GM19463 (cell line): ENCODE results near the gene RPRD2.

Source experiments
- ATAC-seq: cut with Tn5 transposase; IDR thresholded peaks from one replicate; pipeline ENCODE4 v1.9.1; 2021; ENCODE audit warnings: mild to moderate bottlenecking, moderate library complexity; ENCODE audit not compliant: unreplicated experiment

The RPRD2 gene

DNA sequence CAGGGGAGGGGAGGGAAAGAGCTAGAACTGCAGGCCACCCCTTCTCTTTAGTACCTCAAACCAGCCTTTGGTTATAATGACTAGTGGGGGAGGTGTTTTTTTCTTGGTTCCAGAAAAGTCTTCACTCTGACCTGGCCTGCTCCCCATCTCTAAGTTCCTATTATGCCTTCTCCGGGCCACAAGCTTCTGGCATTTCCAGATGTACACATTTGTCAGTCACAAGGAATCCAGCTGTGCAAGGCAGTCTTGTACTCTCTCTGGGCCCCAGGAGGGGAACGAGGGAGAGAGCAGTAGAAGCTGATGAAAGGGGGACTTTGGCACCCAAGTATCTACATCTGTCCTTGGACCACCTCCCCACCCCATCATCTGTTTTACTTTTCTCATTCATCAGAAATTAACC, 148.9 kb downstream of the RPRD2 start:
- no peak for ATAC-seq

DNA sequence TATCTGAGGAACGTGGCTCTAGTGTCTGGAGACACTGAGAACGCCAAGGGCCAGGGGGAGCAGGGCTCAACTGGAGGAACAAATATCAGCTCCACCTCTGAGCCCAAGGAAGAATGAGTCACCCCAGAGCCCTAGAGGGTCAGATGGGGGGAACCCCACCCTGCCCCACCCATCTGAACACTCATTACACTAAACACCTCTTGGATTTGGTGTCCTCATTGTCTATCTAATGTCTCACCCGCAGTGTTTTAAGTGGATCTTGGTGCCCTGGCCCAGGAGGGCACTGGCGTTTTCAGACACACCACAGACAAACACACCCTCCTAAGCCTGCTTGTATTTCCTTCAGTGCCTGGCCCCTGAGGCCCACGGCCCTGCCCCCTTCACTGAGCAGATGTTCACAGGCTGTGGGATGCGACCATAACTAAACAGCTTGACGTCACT, 149.4 kb downstream of the RPRD2 start:
- no peak for ATAC-seq

DNA sequence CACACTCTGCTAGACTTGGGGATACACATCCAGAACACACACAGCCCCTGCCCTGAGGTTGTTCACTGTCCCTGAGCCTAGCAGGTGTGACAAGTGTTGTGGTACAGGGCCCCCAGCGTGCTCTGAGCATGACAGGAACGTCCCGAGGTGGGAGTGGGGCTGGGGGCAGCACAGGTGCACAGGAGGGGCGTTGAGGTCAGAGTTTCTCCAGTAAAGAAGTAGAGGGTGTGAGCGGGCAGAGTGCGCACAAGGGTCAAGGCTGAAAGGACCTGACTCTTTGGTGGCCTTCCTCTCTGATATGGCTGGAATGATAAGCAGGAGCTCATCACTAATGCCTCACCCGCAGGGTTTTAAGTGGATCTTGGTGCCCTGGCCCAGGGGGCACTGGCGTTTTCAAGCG, 150.3 kb downstream of the RPRD2 start:
- no peak for ATAC-seq

DNA sequence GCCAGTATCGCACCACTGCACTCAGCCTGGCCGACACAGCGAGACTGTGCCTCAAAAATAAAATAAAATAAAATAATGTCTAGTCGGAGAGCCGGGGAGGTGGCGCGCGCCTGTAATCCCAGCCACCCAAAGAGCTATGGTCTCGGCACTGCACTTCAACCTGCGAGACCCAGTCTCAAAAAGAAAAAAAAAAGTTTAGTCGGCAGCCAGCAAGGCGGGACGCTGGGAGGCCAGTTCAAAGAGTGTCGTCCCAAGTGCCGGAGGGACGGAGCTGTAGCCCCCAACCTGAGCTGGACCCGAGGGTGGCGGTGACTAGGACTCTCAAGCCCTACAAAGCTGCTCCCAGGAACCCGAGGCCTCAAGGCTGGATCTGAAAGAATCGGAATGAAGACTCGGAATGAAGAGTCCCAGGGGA, 151.0 kb downstream of the RPRD2 start:
- ATAC-seq, result no peak

DNA sequence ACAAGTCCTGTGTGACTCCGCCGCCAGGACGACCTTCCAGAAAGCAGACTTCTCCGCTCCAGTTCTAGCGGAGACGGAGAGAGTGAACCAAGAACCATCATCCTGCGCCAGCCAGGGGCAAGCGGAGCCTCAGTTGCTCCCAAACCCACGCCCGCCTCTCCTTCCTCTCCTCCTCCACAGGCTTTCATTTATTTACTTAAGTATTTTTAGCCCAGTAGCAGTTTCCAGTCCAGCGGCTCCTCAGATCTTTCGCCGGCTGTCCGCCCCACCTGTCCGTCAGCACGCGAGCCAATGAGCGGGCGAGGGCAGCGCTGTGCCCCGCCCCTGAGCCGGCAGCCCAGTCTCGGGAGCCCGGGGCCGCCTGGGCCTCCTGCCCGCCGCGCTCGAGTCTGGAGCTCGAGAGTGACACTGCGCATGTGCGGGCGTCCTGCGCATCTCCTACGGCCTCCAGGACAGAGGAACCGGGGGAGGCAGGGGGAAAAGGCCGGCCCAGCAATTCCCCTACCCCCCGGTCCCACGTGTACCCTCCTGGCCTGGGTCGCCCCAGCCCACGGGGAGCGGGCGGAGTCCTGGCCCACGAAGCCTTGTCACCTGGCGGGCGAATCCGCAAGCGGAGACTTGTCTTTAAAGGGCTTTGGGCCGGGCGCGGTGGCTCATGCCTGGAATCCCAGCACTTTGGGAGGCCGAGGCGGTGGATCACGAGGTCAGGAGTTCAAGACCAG, 151.5 kb downstream of the RPRD2 start, which contains the start of gene FALEC:
Gene FALEC, plus strand, starts transcription at position 425 of the 722 bp plus-strand sequence.
- peak; percentile 99 for ATAC-seq

DNA sequence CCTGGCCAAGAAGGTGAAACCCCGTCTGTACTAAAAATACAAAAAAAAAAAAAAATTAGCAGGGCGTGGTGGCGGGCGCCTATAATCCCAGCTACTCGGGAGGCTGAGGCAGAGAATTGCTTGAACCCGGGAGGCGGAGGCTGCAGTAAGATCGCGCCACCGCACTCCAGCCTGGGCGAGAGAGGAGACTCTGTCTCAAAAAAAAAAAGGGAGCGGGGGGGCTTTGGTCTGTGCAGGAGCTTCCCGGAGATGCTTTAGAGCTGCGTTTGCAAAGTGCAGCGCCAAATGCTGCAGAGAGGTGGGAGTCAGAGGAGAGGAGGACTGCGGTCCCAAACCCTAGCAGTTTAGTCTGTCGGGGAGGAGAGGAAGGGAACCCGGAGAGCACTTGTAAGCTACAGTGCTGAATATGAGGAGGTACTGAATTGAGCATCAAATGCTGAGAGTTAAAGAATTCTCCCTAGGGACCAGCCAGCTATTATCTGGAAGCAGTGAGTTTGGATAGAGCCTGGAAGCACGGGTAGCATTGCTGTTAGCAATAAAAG, 152.2 kb downstream of the RPRD2 start:
- ATAC-seq, result no peak

DNA sequence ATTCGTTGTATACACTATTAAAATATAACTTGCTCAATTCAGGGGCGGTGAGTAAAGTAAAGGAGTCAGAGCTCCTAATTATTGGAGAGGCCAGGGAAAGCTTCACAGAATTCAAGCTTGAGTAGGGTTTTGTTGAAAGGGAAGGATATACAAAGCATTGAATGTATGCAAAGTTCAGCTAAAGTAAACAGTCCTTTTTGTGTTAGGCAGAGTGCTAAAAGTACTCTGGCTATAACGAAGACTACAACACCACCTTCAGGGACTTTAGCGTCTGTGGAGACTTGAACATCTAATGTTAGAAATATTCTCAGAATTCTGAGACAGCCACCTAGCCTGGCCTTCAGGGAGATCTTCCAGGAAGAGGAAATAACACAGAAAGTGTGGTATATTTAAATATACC, 152.7 kb downstream of the RPRD2 start:
- ATAC-seq, result no peak

DNA sequence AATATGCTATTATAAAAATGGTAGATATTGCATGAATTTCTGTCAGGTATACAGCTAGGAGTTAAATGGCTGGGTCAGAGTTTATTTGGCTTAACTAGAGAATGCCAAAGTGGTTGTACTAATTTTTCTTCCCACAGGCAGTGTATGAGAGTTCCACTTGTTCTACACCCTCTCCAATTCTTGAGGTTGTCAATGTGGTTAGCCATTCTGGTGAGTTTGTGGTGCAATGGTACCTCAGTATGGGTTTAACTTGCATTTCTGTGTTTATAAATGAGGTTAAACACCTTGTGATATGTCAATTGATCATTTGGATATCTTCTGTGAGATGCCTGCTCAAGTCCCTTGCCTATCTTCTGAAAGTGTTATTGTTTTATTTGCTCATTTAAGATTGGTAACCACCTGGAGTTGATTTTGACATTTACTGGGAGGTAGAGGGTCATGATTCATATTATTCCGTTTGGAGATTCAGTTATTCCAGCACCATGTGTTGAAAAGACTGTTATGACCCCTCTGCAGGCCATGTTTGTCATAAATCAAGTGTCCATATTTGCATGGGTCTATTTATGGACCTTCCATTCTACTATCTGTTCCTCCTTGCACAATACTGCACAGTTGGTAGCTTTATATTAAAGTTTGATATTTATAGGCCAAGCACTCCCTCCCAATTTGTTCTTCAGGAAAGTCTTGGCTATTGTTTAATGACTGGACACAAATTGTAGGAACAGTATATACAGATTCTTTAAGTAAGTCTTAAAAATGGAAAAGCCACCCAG, 157.4 kb downstream of the RPRD2 start:
- ATAC-seq, result no peak

DNA sequence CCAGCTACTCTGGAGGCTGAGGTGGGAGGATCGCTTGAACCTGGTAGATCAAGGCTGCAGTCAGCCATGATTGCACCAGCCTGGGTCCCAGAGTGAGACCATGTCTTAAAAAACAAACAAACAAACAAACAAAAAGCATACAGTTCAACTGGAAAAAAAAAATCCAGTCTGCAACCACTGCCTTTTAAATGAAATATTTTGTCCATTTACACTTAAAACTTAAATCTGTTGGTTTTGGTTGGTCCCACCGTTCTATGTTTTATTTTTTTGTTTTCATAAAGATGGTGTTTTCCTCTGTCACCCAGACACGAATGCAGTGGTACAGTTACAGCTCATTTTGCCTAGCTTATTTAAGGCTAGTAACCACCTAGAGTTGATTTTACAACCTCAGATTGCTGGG, 161.4 kb downstream of the RPRD2 start:
- ATAC-seq, result no peak
